H9 (cell line): ENCODE measurements around the gene PTPRN2. TPM values are rescaled to one million over a fixed set of nuclear protein-coding genes. Genes with fewer than 3 reads are reported as not detected.

Source experiments
- microRNA-seq: library from miRNA; unstranded; fragments of <30 nt; microRNA quantifications from one replicate; pipeline ENCODE4, GENCODE V29; 2020; ENCODE audit warnings: borderline microRNAs expressed
- total RNA-seq: library from RNA; stranded (reverse); gene quantifications from 2 replicates; pipeline ENCODE4 v1.2.1, GENCODE V29; 2021

The PTPRN2 gene
- total RNA-seq, 1 experiment from 2014 or later: 5.2 TPM

Small RNA genes within 50 kb of the gene (microRNA-seq; reads per million reads assigned to microRNA genes)
- gene MIR153-2 (not detected), gene MIR5707 (not detected), gene MIR595 (not detected)

Other genes starting within 250 kb of the PTPRN2 start
- gene NCAPG2, start 117.0 kb upstream of the PTPRN2 start, total RNA-seq: 98.6 and 99.4 TPM in 2 replicates
- 36.7 and 39.0 TPM in 2 replicates for gene ESYT2, start 241.7 kb upstream of the PTPRN2 start, total RNA-seq